Ascending aorta (tissue), 2 donors: Measurements from ENCODE around the gene GLI1. TPM values are rescaled to one million over a fixed set of nuclear protein-coding genes. Genes with fewer than 3 reads are reported as not detected.

Source experiments
- DNase-seq, 2 donors: peaks; one replicate each; pipeline ENCODE4 v3.0.0-alpha.2; 2019; ENCODE audit warnings: low spot score in 2 of 2
- H3K27ac ChIP-seq, 2 donors: fragments of 200-600 bp; sonication (generic); one replicate each; pipeline ENCODE4 v1.5.1; 2016 to 2017; ENCODE audit warnings: mild to moderate bottlenecking in 1 of 2
- H3K27me3 ChIP-seq: fragments of 200-600 bp; sonication (generic); one replicate; pipeline ENCODE4 v1.5.1; 2017
- H3K36me3 ChIP-seq, 2 donors: fragments of 200-600 bp; sonication (generic); one replicate each; pipeline ENCODE4 v1.5.1; 2016
- H3K4me1 ChIP-seq, 2 donors: fragments of 200-600 bp; sonication (generic); one replicate each; pipeline ENCODE4 v1.5.1; 2016 to 2017; ENCODE audit warnings: mild to moderate bottlenecking in 1 of 2
- H3K4me3 ChIP-seq, 2 donors: fragments of 200-600 bp; sonication (generic); one replicate each; pipeline ENCODE4 v1.5.1; 2016 to 2017; ENCODE audit warnings: mild to moderate bottlenecking in 1 of 2
- H3K9me3 ChIP-seq, 2 donors: fragments of 200-600 bp; sonication (generic); one replicate each; pipeline ENCODE4 v1.5.1; 2016
- CTCF ChIP-seq, 3 experiments: fragments of 200-600 bp in 2 of 3; fragments of 450-650 bp in 1 of 3; sonication (generic) in 2 of 3; IDR thresholded peaks; one replicate each; pipeline ENCODE4 v1.5.1; 2016 to 2019; ENCODE audit warnings: antibody characterized with exemption in 3 of 3, mild to moderate bottlenecking in 1 of 3, moderate library complexity in 1 of 3
- intact Hi-C: fragments of 100-400 bp; cut with DNase I; formaldehyde crosslinking; loops from one replicate; pipeline ENCODE4 v1.15.1; 2023
- total RNA-seq: library from RNA; depleted of rRNA; stranded (reverse); fragments of >200 nt; gene quantifications from one replicate; pipeline ENCODE4 v1.1.0, GENCODE V29; 2016

The GLI1 gene
- total RNA-seq, 1 donor from 2014 or later = 2.8 TPM

DNA sequence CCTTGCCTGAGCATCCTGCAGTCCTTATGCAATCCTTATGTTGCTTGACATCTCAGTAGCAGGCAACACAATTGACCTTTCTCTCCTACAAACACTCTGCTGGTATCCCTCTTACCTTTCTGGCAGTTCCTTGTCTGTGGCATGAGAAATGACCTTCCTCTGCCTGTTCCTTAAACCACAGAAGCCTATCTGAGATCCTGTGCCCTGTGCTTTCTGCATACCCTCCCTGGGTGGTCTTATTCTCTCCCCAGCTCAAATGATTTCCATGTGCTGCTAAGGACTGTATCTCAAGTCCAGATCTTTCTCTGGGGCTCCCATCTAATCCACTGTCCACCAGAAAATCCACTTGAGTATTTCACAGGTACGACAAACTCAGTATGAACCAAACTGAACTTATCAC lies 22.1 kb downstream of the GLI1 start:
- Histone ChIP-seq H3K4me1 (no peaks in the 10 kb centered on the region), H3K27me3 (no peaks in the 10 kb centered on the region), H3K9me3 (no peaks in the 10 kb centered on the region), H3K27ac (no peak overlapping the region), H3K36me3 (no peaks in the 10 kb centered on the region), H3K4me3 (no peak overlapping the region)
- TF ChIP-seq CTCF (IDR thresholded peaks at IDR 0.05) = no peak
- DNase-seq = no peak
- intact Hi-C loops = no loop called here

DNA sequence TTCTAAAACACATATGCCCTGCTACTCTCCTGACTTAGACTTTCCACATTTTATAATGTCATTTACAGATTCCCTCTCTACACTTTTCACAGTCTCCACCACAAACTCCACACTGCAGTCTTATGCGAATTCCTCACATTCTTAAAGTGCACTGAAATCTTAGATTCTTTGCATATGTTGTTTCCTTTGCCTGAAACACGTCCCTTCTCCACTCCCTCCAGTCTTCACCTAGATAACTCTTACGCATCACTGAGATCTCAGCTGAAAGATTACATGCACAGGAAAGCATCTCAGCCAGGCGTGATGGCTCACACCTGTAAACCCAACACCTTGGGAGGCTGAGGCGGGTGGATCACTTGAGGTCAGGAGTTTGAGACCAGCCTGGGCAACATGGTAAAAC lies 23.9 kb downstream of the GLI1 start:
- Histone ChIP-seq H3K36me3 (no peaks in the 10 kb centered on the region), H3K27ac (no peak overlapping the region), H3K27me3 (no peaks in the 10 kb centered on the region), H3K4me3 (no peak overlapping the region), H3K9me3 (no peaks in the 10 kb centered on the region), H3K4me1 (peaks cover 0 to 3% of the 10 kb centered on the region in 2 donors)
- no peak for DNase-seq
- TF ChIP-seq CTCF (IDR thresholded peaks at IDR 0.05) = no peak
- intact Hi-C loops = no loop called here

- intact Hi-C loops = no loop called here
- no peaks in the 10 kb centered on the region for H3K27me3 ChIP-seq
- H3K27ac ChIP-seq = no peak overlapping the region
- H3K4me3 ChIP-seq = no peak overlapping the region
- peaks cover 8 to 10% of the 10 kb centered on the region in 2 donors for H3K4me1 ChIP-seq
- DNase-seq = no peak
- no peaks in the 10 kb centered on the region for H3K9me3 ChIP-seq
- H3K36me3 ChIP-seq = peaks cover 8 to 10% of the 10 kb centered on the region in 2 donors
- TF ChIP-seq CTCF (IDR thresholded peaks at IDR 0.05) = no peak
Observed at GRCh38 chr12:57485695-57486094, 26.1 kb downstream of the GLI1 start.

GRCh38 chr12:57487055-57487596 lies 27.5 kb downstream of the GLI1 start:
- H3K27ac ChIP-seq = peak overlapping the region; percentile 63 to 84
- DNase-seq = no peak
- H3K4me3 ChIP-seq = peak overlapping the region; percentile 75
- intact Hi-C loops = no loop called here
- H3K27me3 ChIP-seq = no peaks in the 10 kb centered on the region
- TF ChIP-seq CTCF (IDR thresholded peaks at IDR 0.05) = no peak
- peaks cover 21 to 23% of the 10 kb centered on the region in 2 donors for H3K36me3 ChIP-seq
- peaks cover 8 to 10% of the 10 kb centered on the region in 2 donors for H3K4me1 ChIP-seq
- no peaks in the 10 kb centered on the region for H3K9me3 ChIP-seq

GRCh38 chr12:57487597-57488401 lies 28.2 kb downstream of the GLI1 start, which contains the start of gene MARS1:
MARS1 (plus strand) TSS chr12:57488068; CDS start chr12:57488091, 23 bp downstream.
- no peak for TF ChIP-seq CTCF (IDR thresholded peaks at IDR 0.05)
- Histone ChIP-seq H3K4me1 (peaks cover 8 to 10% of the 10 kb centered on the region in 2 donors), H3K27ac (peak within 1 kb of the TSS; percentile 63 to 84), H3K36me3 (peaks cover 21 to 23% of the 10 kb centered on the region in 2 donors), H3K4me3 (peak within 1 kb of the TSS; percentile 75), H3K27me3 (no peaks in the 10 kb centered on the region), H3K9me3 (no peaks in the 10 kb centered on the region)
- intact Hi-C loops = loop anchor here (2.0 kb wide), 2 partner anchors 27 to 33 kb away; partner anchors contain the start of gene DDIT3
- peak; percentile 82 to 98 for DNase-seq
